Gastroesophageal sphincter (tissue), 3 donors: ENCODE results near the gene EMILIN2.

ENCODE experiments used
- CTCF ChIP-seq, 4 experiments: fragments of 200-600 bp in 2 of 4; fragments of 450-650 bp in 2 of 4; sonication (generic) in 1 of 4; IDR thresholded peaks; one replicate each; pipeline ENCODE4 v1.5.1; 2017 to 2019; ENCODE audit warnings: antibody characterized with exemption in 4 of 4, mild to moderate bottlenecking in 2 of 4, moderate library complexity in 2 of 4
- EP300 ChIP-seq: sonication (generic); formaldehyde crosslinking; IDR thresholded peaks from one replicate; pipeline ENCODE4 v1.6.1; 2017; ENCODE audit warnings: antibody characterized with exemption, mild to moderate bottlenecking
- POLR2A ChIP-seq, 2 donors: fragments of 450-650 bp; IDR thresholded peaks; one replicate each; pipeline ENCODE4 v1.6.1; 2017; ENCODE audit warnings: antibody characterized with exemption in 2 of 2, mild to moderate bottlenecking in 2 of 2, moderate library complexity in 1 of 2
- POLR2AphosphoS5 ChIP-seq: sonication (generic); formaldehyde crosslinking; IDR thresholded peaks from one replicate; pipeline ENCODE4 v1.6.1; 2017; ENCODE audit warnings: antibody characterized with exemption

GRCh38 chr18:2908946-2909335 is 62.1 kb downstream of the EMILIN2 start:
- TF ChIP-seq CTCF (IDR thresholded peaks at IDR 0.05) (no peak), EP300 (no peak), POLR2A (IDR thresholded peaks at IDR 0.05) (no peak), POLR2AphosphoS5 (no peak)
